ENCODE results near the gene CACUL1.

CACUL1 gene

GRCh38 chr10:118767297-118768040 lies 12.7 kb upstream of the CACUL1 start:
- TF ChIP-seq, protein P1, sequence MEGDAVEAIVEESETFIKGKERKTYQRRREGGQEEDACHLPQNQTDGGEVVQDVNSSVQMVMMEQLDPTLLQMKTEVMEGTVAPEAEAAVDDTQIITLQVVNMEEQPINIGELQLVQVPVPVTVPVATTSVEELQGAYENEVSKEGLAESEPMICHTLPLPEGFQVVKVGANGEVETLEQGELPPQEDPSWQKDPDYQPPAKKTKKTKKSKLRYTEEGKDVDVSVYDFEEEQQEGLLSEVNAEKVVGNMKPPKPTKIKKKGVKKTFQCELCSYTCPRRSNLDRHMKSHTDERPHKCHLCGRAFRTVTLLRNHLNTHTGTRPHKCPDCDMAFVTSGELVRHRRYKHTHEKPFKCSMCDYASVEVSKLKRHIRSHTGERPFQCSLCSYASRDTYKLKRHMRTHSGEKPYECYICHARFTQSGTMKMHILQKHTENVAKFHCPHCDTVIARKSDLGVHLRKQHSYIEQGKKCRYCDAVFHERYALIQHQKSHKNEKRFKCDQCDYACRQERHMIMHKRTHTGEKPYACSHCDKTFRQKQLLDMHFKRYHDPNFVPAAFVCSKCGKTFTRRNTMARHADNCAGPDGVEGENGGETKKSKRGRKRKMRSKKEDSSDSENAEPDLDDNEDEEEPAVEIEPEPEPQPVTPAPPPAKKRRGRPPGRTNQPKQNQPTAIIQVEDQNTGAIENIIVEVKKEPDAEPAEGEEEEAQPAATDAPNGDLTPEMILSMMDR (IDR thresholded peaks at IDR 0.05; ENCODE audit: low read depth, low read length, missing control alignments), result no peak
- no peaks in the 10 kb centered on the region for H3K27me3 ChIP-seq (replicated peaks)
- H3K36me3 ChIP-seq (replicated peaks), result no peaks in the 10 kb centered on the region
- in situ Hi-C loops (cut with HindIII; ENCODE audit: low pct_ligation_motif_present, low sequenced_read_pairs), result no loop called here
- no peak overlapping the region for H3K27ac ChIP-seq
- DNase-seq, result no peak
- no peak overlapping the region for H3K4me3 ChIP-seq (ENCODE audit: low read depth, low read length)

DNA sequence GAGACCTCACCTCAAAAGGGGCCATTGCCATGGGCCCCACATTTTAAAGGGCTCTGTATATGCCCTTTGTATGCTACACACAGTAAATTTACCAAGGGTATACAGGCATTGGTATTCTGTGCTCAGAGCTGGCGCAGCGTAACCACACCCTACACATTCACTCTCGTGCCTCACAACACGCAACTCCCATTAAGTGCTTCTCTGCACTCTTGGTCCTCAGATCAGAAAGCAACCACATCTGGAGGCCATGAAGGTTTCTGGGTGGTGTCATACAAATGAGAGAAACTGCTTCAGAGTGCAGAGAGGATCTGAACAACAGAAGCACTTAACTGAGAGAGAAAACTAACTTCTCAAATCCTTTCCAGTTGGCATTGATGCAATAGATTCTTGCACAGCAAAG lies 9.4 kb upstream of the CACUL1 start:
- no peaks in the 10 kb centered on the region for H3K36me3 ChIP-seq (replicated peaks)
- no peak overlapping the region for H3K4me3 ChIP-seq (ENCODE audit: low read depth, low read length)
- in situ Hi-C loops (cut with HindIII; ENCODE audit: low pct_ligation_motif_present, low sequenced_read_pairs), result no loop called here
- H3K27ac ChIP-seq, result no peak overlapping the region
- TF ChIP-seq, protein P1 (IDR thresholded peaks at IDR 0.05; ENCODE audit: low read depth, low read length, missing control alignments), result no peak
- no peak for DNase-seq
- H3K27me3 ChIP-seq (replicated peaks), result no peaks in the 10 kb centered on the region

DNA sequence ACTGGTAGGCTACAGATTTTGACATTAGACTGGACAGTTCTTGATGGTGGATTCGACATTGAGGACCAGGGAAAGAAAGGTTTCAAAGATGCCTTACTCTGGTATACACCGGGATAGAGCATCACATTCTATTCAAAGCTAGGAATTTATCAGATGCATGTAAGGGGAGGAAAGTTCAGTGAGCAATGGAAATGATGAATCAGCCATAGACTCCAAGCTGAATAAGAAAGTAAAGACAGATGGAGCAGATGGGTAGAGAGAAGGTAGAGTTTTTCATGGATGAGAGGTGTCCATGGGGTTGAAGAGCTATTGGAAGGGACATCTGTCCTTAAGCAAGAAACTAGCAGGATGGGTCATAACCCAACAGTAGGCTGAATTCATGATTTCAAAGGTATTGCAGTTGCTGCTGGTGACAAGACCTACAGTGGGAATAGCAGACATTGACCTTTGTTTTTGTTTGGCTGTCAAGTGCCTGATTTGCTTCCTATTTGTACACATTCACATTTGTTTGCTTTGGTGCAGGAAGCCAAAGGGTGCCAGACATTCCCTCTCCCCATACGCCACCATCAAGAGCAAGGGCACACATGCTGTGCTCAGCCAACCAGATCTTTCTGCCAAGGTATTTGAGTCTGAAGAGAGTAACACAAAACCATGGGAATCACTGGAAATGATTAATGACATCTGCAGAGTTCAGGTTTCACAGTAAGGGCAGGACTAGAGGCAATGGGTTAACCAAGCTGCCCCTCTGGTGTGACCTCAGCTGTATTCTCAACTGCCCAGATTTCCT lies 8.6 kb upstream of the CACUL1 start:
- Histone ChIP-seq H3K27me3 (replicated peaks) (no peaks in the 10 kb centered on the region), H3K4me3 (ENCODE audit: low read depth, low read length) (no peak overlapping the region), H3K36me3 (replicated peaks) (no peaks in the 10 kb centered on the region), H3K27ac (no peak overlapping the region)
- TF ChIP-seq, protein P1 (IDR thresholded peaks at IDR 0.05; ENCODE audit: low read depth, low read length, missing control alignments), result no peak
- no peak for DNase-seq
- in situ Hi-C loops (cut with HindIII; ENCODE audit: low pct_ligation_motif_present, low sequenced_read_pairs), result no loop called here

- H3K27ac ChIP-seq, result no peak overlapping the region
- H3K4me3 ChIP-seq (ENCODE audit: low read depth, low read length), result no peak overlapping the region
- TF ChIP-seq, protein P1 (IDR thresholded peaks at IDR 0.05; ENCODE audit: low read depth, low read length, missing control alignments), result no peak
- in situ Hi-C loops (cut with HindIII; ENCODE audit: low pct_ligation_motif_present, low sequenced_read_pairs), result no loop called here
- no peak for DNase-seq
- H3K36me3 ChIP-seq (replicated peaks), result no peaks in the 10 kb centered on the region
- H3K27me3 ChIP-seq (replicated peaks), result no peaks in the 10 kb centered on the region
Measured at GRCh38 chr10:118760265-118760664, 5.5 kb upstream of the CACUL1 start.

GRCh38 chr10:118758449-118758848 lies 3.7 kb upstream of the CACUL1 start:
- TF ChIP-seq, protein P1 (IDR thresholded peaks at IDR 0.05; ENCODE audit: low read depth, low read length, missing control alignments), result no peak
- H3K27me3 ChIP-seq (replicated peaks), result no peaks in the 10 kb centered on the region
- no peak overlapping the region for H3K27ac ChIP-seq
- H3K36me3 ChIP-seq (replicated peaks), result no peaks in the 10 kb centered on the region
- in situ Hi-C loops (cut with HindIII; ENCODE audit: low pct_ligation_motif_present, low sequenced_read_pairs), result no loop called here
- DNase-seq, result no peak
- no peak overlapping the region for H3K4me3 ChIP-seq (ENCODE audit: low read depth, low read length)
